Measurements from ENCODE around the gene LINC01488. TPM values are rescaled to one million over a fixed set of nuclear protein-coding genes. Genes with fewer than 3 reads are reported as not detected.

LINC01488 gene
- total and polyA plus RNA-seq, 3 donors from 2014 or later, result not detected

GRCh38 chr11:69499918-69500284 is 18.4 kb downstream of the LINC01488 start:
- intact Hi-C loops (cut with DNase I; ENCODE audit: low total_unique reads), result no loop called here

DNA sequence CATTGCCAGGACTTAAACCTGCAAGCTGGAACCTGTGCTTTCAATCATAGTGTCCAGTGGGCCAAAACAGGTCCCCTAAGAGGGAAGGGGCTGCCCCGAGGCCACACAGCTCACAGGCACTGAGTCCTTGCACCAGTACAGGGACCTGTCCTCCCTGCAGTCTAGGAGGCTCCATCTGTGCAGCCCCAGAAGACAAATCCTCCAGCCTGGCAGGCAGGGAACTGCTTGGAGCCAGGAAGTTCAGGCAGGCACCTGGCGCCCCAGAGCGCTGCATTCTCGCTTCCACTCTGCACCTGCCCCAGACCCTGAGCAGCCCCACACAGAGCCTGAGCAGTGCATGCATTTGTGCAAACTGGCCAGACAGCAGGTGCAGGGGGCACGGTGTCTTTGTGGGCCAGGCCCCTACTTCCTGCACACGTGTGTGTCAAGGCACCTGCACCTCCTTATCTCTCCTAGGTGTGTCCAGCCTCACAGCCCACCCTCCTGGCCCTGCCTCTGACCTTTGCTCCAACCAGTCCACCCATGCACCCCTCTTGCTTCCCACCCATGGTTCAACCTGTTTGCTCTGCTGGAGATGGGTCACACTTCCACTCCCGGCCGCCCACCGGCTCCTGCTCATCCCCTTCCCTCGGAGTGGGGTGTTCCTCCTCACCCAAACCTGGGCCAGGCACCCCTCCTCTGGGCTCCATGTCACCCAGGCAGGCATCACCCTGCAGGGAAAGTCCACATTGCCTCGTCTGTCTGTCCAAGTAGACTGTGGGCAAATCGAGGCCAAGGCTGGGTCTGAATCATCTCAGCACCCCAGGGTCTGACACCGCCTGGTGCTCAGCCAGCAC is 19.0 kb downstream of the LINC01488 start:
- no peak overlapping the region for H3K27ac ChIP-seq
- intact Hi-C loops (cut with DNase I; ENCODE audit: low total_unique reads), result no loop called here
- peaks cover 14% of the 10 kb centered on the region for H3K4me1 ChIP-seq
- H3K4me3 ChIP-seq, result no peak overlapping the region
- DNase-seq, result no peak
- no peaks in the 10 kb centered on the region for H3K9me3 ChIP-seq
- TF ChIP-seq POLR2A (IDR thresholded peaks at IDR 0.05), result no peak
- H3K27me3 ChIP-seq, result no peaks in the 10 kb centered on the region
- WGBS, 2 donors, result 86 to 89% methylated on average over 9 to 13 of the region's 13 CpGs
- no peaks in the 10 kb centered on the region for H3K36me3 ChIP-seq (ENCODE audit: low read depth, missing control alignments)

More at GRCh38 chr11:69499918-69500284, 18.4 kb downstream of the LINC01488 start:
- DNase-seq, result no peak
- WGBS, 2 donors, result 63 to 79% methylated on average over 3 to 10 of the region's 10 CpGs
- Histone ChIP-seq H3K9me3 (no peaks in the 10 kb centered on the region), H3K27me3 (no peaks in the 10 kb centered on the region), H3K4me1 (peaks cover 14% of the 10 kb centered on the region), H3K4me3 (no peak overlapping the region), H3K36me3 (ENCODE audit: low read depth, missing control alignments) (no peaks in the 10 kb centered on the region), H3K27ac (no peak overlapping the region)
- TF ChIP-seq POLR2A (IDR thresholded peaks at IDR 0.05), result no peak

DNA sequence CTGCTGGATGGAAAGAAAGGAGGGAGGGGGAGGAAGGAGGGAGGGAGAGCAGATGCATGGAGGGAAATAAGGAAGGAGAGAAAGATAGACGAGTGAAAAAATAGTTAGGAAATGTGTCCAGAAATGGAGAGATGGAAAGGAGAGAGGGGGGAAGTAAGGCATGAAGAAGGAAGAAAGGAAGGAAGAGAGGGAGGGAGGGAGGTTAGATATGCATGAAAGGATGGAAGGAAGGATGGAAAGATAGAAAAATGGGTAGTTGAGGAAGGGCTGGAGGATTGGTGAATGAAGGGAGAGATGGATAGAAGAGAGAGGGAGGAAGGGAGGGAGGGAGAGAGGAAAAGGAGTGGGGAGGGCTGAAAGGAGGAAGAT is 19.6 kb downstream of the LINC01488 start:
- WGBS, 2 donors, result 83 to 87% methylated on average over 1 of the region's 1 CpG

GRCh38 chr11:69501891-69502860 is 20.7 kb downstream of the LINC01488 start:
- Histone ChIP-seq H3K4me3 (no peak overlapping the region), H3K27me3 (no peaks in the 10 kb centered on the region), H3K4me1 (peaks cover 4% of the 10 kb centered on the region), H3K36me3 (ENCODE audit: low read depth, missing control alignments) (no peaks in the 10 kb centered on the region), H3K27ac (no peak overlapping the region), H3K9me3 (no peaks in the 10 kb centered on the region)
- 89 to 92% methylated on average over 15 to 25 of the region's 26 CpGs for WGBS, 2 donors
- no peak for DNase-seq
- intact Hi-C loops (cut with DNase I; ENCODE audit: low total_unique reads), result no loop called here
- no peak for TF ChIP-seq CTCF (IDR thresholded peaks at IDR 0.05)
- no peak for TF ChIP-seq POLR2A (IDR thresholded peaks at IDR 0.05)

More for the DNA sequence above, 19.6 kb downstream of the LINC01488 start:
- no peaks in the 10 kb centered on the region for H3K27me3 ChIP-seq
- H3K36me3 ChIP-seq (ENCODE audit: low read depth, missing control alignments), result no peaks in the 10 kb centered on the region
- no peaks in the 10 kb centered on the region for H3K9me3 ChIP-seq
- peaks cover 14% of the 10 kb centered on the region for H3K4me1 ChIP-seq
- no peak overlapping the region for H3K4me3 ChIP-seq
- no peak for DNase-seq
- intact Hi-C loops (cut with DNase I; ENCODE audit: low total_unique reads), result no loop called here
- no peak overlapping the region for H3K27ac ChIP-seq
- TF ChIP-seq CTCF (IDR thresholded peaks at IDR 0.05), result no peak
- no peak for TF ChIP-seq POLR2A (IDR thresholded peaks at IDR 0.05)

- Histone ChIP-seq H3K4me1 (no peaks in the 10 kb centered on the region), H3K27me3 (no peaks in the 10 kb centered on the region), H3K27ac (no peak overlapping the region), H3K36me3 (ENCODE audit: low read depth, missing control alignments) (no peaks in the 10 kb centered on the region), H3K9me3 (no peaks in the 10 kb centered on the region), H3K4me3 (no peak overlapping the region)
- no peak for TF ChIP-seq CTCF (IDR thresholded peaks at IDR 0.05)
- no peak for TF ChIP-seq POLR2A (IDR thresholded peaks at IDR 0.05)
- DNase-seq, result no peak
- intact Hi-C loops (cut with DNase I; ENCODE audit: low total_unique reads), result no loop called here
- 89 to 92% methylated on average over 8 to 9 of the region's 9 CpGs for WGBS, 2 donors
Observed at GRCh38 chr11:69504127-69504526, 22.7 kb downstream of the LINC01488 start.
